ENCODE data around the gene RNF11. TPM values are rescaled to one million over a fixed set of nuclear protein-coding genes. Genes with fewer than 3 reads are reported as not detected.

The RNF11 gene
- total RNA-seq, 2 donors from 2014 or later, result 75.1 to 81.5 TPM

- no peak for DNase-seq (ENCODE audit: low spot score)
- no peak for TF ChIP-seq POLR2A (IDR thresholded peaks at IDR 0.05)
- no peak for TF ChIP-seq POLR2AphosphoS5 (IDR thresholded peaks at IDR 0.05)
- no peak for TF ChIP-seq CTCF (IDR thresholded peaks at IDR 0.05)
- H3K9me3 ChIP-seq, result no peaks in the 10 kb centered on the region
- 93% methylated on average over 8 of the region's 8 CpGs for WGBS
- intact Hi-C loops (cut with DNase I), result no loop called here
- no peak overlapping the region for H3K27ac ChIP-seq
- H3K27me3 ChIP-seq (replicated peaks; ENCODE audit: insufficient read depth), result no peaks in the 10 kb centered on the region
- H3K36me3 ChIP-seq, result no peaks in the 10 kb centered on the region
- H3K4me1 ChIP-seq (replicated peaks), result peaks cover 7% of the 10 kb centered on the region
- no peak overlapping the region for H3K4me3 ChIP-seq
Measured at GRCh38 chr1:51309291-51309690, 73.2 kb downstream of the RNF11 start.

- no peak overlapping the region for H3K27ac ChIP-seq
- intact Hi-C loops (cut with DNase I), result no loop called here
- no peak overlapping the region for H3K4me3 ChIP-seq
- no peaks in the 10 kb centered on the region for H3K9me3 ChIP-seq
- TF ChIP-seq POLR2AphosphoS5 (IDR thresholded peaks at IDR 0.05) (no peak), CTCF (IDR thresholded peaks at IDR 0.05) (no peak), POLR2A (IDR thresholded peaks at IDR 0.05) (no peak)
- H3K4me1 ChIP-seq (replicated peaks), result peaks cover 18% of the 10 kb centered on the region
- WGBS, result 73% methylated on average over 15 of the region's 15 CpGs
- DNase-seq (ENCODE audit: low spot score), result no peak
- no peaks in the 10 kb centered on the region for H3K27me3 ChIP-seq (replicated peaks; ENCODE audit: insufficient read depth)
- no peaks in the 10 kb centered on the region for H3K36me3 ChIP-seq
Measured at GRCh38 chr1:51310871-51311613, 75.0 kb downstream of the RNF11 start.

GRCh38 chr1:51311826-51312225 lies 75.8 kb downstream of the RNF11 start:
- H3K27me3 ChIP-seq (replicated peaks; ENCODE audit: insufficient read depth), result no peaks in the 10 kb centered on the region
- H3K9me3 ChIP-seq, result no peaks in the 10 kb centered on the region
- WGBS, result 98% methylated on average over 5 of the region's 5 CpGs
- TF ChIP-seq CTCF (IDR thresholded peaks at IDR 0.05) (no peak), POLR2A (IDR thresholded peaks at IDR 0.05) (no peak), POLR2AphosphoS5 (IDR thresholded peaks at IDR 0.05) (no peak)
- no peak for DNase-seq (ENCODE audit: low spot score)
- no peak overlapping the region for H3K4me3 ChIP-seq
- H3K27ac ChIP-seq, result no peak overlapping the region
- no peaks in the 10 kb centered on the region for H3K36me3 ChIP-seq
- intact Hi-C loops (cut with DNase I), result no loop called here
- peaks cover 18% of the 10 kb centered on the region for H3K4me1 ChIP-seq (replicated peaks)

GRCh38 chr1:51312718-51313117 lies 76.6 kb downstream of the RNF11 start:
- H3K4me1 ChIP-seq (replicated peaks), result peaks cover 18% of the 10 kb centered on the region
- 84% methylated on average over 4 of the region's 4 CpGs for WGBS
- H3K4me3 ChIP-seq, result no peak overlapping the region
- intact Hi-C loops (cut with DNase I), result no loop called here
- H3K27me3 ChIP-seq (replicated peaks; ENCODE audit: insufficient read depth), result no peaks in the 10 kb centered on the region
- no peaks in the 10 kb centered on the region for H3K36me3 ChIP-seq
- no peak for DNase-seq (ENCODE audit: low spot score)
- TF ChIP-seq POLR2A (IDR thresholded peaks at IDR 0.05), result no peak
- no peak for TF ChIP-seq POLR2AphosphoS5 (IDR thresholded peaks at IDR 0.05)
- no peak for TF ChIP-seq CTCF (IDR thresholded peaks at IDR 0.05)
- H3K27ac ChIP-seq, result peak overlapping the region in 1 of 2 donors; percentile 89
- no peaks in the 10 kb centered on the region for H3K9me3 ChIP-seq

GRCh38 chr1:51313268-51313852 lies 77.3 kb downstream of the RNF11 start:
- no peak for TF ChIP-seq POLR2AphosphoS5 (IDR thresholded peaks at IDR 0.05)
- TF ChIP-seq CTCF (IDR thresholded peaks at IDR 0.05), result peak in 1 of 4 experiments; percentile 31
- Histone ChIP-seq H3K4me1 (replicated peaks) (peaks cover 18% of the 10 kb centered on the region), H3K4me3 (no peak overlapping the region), H3K27ac (peak overlapping the region; percentile 88 to 89), H3K27me3 (replicated peaks; ENCODE audit: insufficient read depth) (no peaks in the 10 kb centered on the region), H3K36me3 (no peaks in the 10 kb centered on the region), H3K9me3 (no peaks in the 10 kb centered on the region)
- DNase-seq (ENCODE audit: low spot score), result no peak
- intact Hi-C loops (cut with DNase I), result no loop called here
- WGBS, result 91% methylated on average over 5 of the region's 5 CpGs

Measured in prostate gland (tissue), 2 donors.